Breast epithelium (tissue), 3 donors: ENCODE results near the gene MED29.

Experiments used
- CTCF ChIP-seq, 3 donors: fragments of 450-650 bp; IDR thresholded peaks; one replicate each; pipeline ENCODE4 v1.5.1; 2016 to 2017; ENCODE audit warnings: antibody characterized with exemption in 3 of 3, mild to moderate bottlenecking in 3 of 3, moderate library complexity in 3 of 3
- POLR2AphosphoS5 ChIP-seq, 3 donors: sonication (generic); formaldehyde crosslinking; IDR thresholded peaks; one replicate each; pipeline ENCODE4 v1.6.1; 2017; ENCODE audit warnings: antibody characterized with exemption in 3 of 3

DNA sequence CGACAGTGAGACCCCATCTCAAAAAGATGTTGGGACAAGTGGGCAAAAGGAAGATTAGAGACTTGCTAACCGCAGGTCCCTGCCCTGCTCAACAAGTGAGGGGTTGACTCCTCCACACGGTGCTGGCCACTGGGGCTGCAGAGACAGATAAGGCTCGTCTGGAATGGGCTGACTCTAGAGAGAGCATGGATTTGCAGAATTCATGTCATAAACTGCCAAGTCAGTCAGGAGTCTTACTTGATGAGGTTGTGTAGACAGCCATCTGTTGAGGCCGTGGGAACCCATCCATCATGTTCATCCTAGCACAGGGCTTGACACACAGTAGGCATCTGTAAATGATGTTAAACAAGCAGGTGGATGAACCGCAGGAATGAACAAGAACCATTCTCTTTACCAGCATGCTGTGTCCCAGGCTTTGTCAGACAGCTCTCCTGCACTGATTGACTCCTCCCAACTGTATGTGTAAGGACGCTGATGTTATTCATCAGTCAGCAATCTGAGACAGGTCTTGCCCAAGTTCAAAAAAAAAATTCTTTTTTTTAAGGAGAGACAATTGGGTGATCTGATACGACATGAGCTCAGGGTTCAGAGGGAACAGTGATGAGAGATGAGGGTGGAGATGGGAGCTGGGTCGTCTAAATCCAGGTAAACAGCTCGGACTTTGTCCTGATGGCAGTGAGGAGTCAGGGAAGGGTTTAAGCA is 9.1 kb upstream of the MED29 start:
- TF ChIP-seq CTCF (IDR thresholded peaks at IDR 0.05) = no peak
- no peak for TF ChIP-seq POLR2AphosphoS5 (IDR thresholded peaks at IDR 0.05)
